ENCODE measurements around the gene OR6Q1. TPM values are rescaled to one million over a fixed set of nuclear protein-coding genes. Genes with fewer than 3 reads are reported as not detected.

OR6Q1 gene
- total and polyA plus RNA-seq, 2 of the 13 experiments (the other 11 are each of a cell fraction or from before 2014, with no cell fraction given), result not detected

DNA sequence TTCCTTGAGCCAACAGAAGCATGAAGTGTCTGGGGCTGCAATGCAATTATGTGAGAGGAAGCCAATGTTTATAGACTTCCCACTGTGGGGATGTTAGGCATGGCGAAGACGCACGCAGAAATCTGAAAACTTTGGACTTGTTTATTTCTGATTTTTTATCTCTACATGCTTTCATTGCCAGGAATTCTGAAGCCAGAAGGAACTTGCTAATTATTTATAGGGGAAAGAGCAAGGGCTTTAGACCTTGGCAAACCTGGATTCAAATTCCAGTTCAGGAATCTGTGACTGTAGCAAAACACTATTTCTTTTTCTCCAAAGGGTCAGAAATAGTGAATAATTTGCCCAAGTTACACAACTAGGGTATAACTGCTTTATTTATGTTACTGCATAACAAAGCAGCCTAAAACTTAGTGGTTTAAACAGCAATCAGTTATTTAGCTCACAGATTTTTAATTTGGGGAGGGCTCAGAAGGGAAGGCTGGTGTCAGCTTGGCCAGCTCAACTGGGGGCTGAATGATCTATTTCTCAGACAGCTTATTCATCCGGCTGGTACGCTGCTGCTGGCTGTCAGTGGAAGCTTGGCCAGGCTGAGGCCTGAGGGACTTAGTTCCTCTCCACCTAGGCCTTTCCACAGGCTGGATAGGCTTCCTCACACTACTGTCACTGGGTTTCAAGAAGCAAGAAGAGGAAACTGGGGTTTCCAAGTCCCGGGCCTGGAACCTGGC, 1.9 kb upstream of the OR6Q1 start (continued):
- 0 out of 2 replicates have a peak, but pooled peaks have one; percentile 20 for TF ChIP-seq RXRB (CRISPR knock-in tag; IDR thresholded peaks at IDR 0.05; ENCODE audit: borderline replicate concordance)

- H3K4me2 ChIP-seq (ENCODE audit: low read depth, low read length), result no peak overlapping the region
- TF ChIP-seq YEATS2 (CRISPR knock-in tag; IDR thresholded peaks at IDR 0.05; ENCODE audit: borderline replicate concordance), result no peak
- no peak for TF ChIP-seq SMARCC2 (IDR thresholded peaks at IDR 0.05)
- no peak for TF ChIP-seq ZFP37 (CRISPR knock-in tag; IDR thresholded peaks at IDR 0.05; ENCODE audit: borderline replicate concordance)
- no peak for TF ChIP-seq RFX1 (IDR thresholded peaks at IDR 0.05)
- no peak for TF ChIP-seq IKZF1 (IDR thresholded peaks at IDR 0.05)
- TF ChIP-seq KDM1A (CRISPR knock-in tag; IDR thresholded peaks at IDR 0.05), result no peak
- TF ChIP-seq SALL2 (CRISPR knock-in tag; IDR thresholded peaks at IDR 0.05), result no peak
- TF ChIP-seq, protein P1, sequence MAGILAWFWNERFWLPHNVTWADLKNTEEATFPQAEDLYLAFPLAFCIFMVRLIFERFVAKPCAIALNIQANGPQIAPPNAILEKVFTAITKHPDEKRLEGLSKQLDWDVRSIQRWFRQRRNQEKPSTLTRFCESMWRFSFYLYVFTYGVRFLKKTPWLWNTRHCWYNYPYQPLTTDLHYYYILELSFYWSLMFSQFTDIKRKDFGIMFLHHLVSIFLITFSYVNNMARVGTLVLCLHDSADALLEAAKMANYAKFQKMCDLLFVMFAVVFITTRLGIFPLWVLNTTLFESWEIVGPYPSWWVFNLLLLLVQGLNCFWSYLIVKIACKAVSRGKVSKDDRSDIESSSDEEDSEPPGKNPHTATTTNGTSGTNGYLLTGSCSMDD (CRISPR knock-in tag; IDR thresholded peaks at IDR 0.05), result no peak
- TF ChIP-seq EEA1 (CRISPR knock-in tag; IDR thresholded peaks at IDR 0.05; ENCODE audit: borderline replicate concordance), result no peak
- TF ChIP-seq PHF21A (CRISPR knock-in tag; IDR thresholded peaks at IDR 0.05), result no peak
- TF ChIP-seq MIXL1 (CRISPR knock-in tag; IDR thresholded peaks at IDR 0.05), result no peak
- no peak for TF ChIP-seq ZBTB7B (CRISPR knock-in tag; IDR thresholded peaks at IDR 0.05)
- TF ChIP-seq ZNF547 (CRISPR knock-in tag; IDR thresholded peaks at IDR 0.05), result no peak
- no peak for TF ChIP-seq BCL3 (CRISPR knock-in tag; IDR thresholded peaks at IDR 0.05)
- TF ChIP-seq, protein P2, sequence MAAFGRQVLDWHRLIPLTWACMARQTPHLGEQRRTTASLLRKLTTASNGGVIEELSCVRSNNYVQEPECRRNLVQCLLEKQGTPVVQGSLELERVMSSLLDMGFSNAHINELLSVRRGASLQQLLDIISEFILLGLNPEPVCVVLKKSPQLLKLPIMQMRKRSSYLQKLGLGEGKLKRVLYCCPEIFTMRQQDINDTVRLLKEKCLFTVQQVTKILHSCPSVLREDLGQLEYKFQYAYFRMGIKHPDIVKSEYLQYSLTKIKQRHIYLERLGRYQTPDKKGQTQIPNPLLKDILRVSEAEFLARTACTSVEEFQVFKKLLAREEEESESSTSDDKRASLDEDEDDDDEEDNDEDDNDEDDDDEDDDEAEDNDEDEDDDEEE (CRISPR knock-in tag; IDR thresholded peaks at IDR 0.05), result no peak
- TF ChIP-seq IKZF4 (CRISPR knock-in tag; IDR thresholded peaks at IDR 0.05; ENCODE audit: borderline replicate concordance, low read depth, not compliant biosample characterization), result no peak
- TF ChIP-seq MAFG (CRISPR knock-in tag; IDR thresholded peaks at IDR 0.05), result no peak
- DNase-seq (ENCODE audit: low spot score) (no peak), FAIRE-seq (no peak), ATAC-seq (no peak)
- no peak overlapping the region for H3K4me3 ChIP-seq (replicated peaks in 1 of 3; ENCODE audit: insufficient read depth in 1 of 3, low read depth in 2 of 3, low read length in 3 of 3)
- no peak overlapping the region for H3K9ac ChIP-seq (ENCODE audit: insufficient read depth, low read depth, low read length)
- POLR2A ChIA-PET, result no interaction called here
- no peak overlapping the region for H2AFZ ChIP-seq (ENCODE audit: low read length)
- in situ Hi-C loops (cut with HindIII; ENCODE audit: extremely low pct_ligation_motif_present, low pct_unique_long_range_greater_than_20kb), result no loop called here
- H3K27me3 ChIP-seq (ENCODE audit: control insufficient read depth in 1 of 2, insufficient read depth in 2 of 2, low read length in 2 of 2), result peaks cover 0 to 2% of the 10 kb centered on the region in 2 experiments; a peak in 2 of 5 replicates
- BruUV-seq (replicated peaks), result no TSS peak
- H3K4me1 ChIP-seq (ENCODE audit: insufficient read depth, low read length), result peaks cover 13% of the 10 kb centered on the region
- CTCF ChIA-PET (ENCODE audit: low intra/inter-chr PET ratio, low total read pairs), result no interaction called here
- 74% methylated on average over 2 of the region's 2 CpGs for WGBS (ENCODE audit: low lambda C conversion rate)
- intact Hi-C loops (cut with micrococcal nuclease; ENCODE audit: unreplicated experiment), result loop anchor here (10.0 kb wide), 1 partner anchor 120 kb away; no protein-coding TSS in a partner anchor
- H4K20me1 ChIP-seq (ENCODE audit: insufficient read depth, low read length), result no peaks in the 10 kb centered on the region
- H3K9me3 ChIP-seq (ENCODE audit: low read length), result peaks cover 10% of the 10 kb centered on the region
- H3K27ac ChIP-seq (ENCODE audit: extremely low read length, insufficient read depth, low read length), result no peak overlapping the region
- no peaks in the 10 kb centered on the region for H3K79me2 ChIP-seq (ENCODE audit: insufficient read depth, low read length)
- no peaks in the 10 kb centered on the region for H3K36me3 ChIP-seq (replicated peaks in 1 of 2; ENCODE audit: control insufficient read depth in 1 of 2, insufficient read depth in 2 of 2, low read length in 2 of 2)
These were observed 3.7 kb downstream of the OR6Q1 start for GRCh38 chr11:58034471-58034870.
